GM21390 (cell line): ENCODE measurements around the gene LMBR1L.

ENCODE experiments used
- ATAC-seq: cut with Tn5 transposase; IDR thresholded peaks from one replicate; pipeline ENCODE4 v1.9.1; 2021; ENCODE audit not compliant: unreplicated experiment

The LMBR1L gene

DNA sequence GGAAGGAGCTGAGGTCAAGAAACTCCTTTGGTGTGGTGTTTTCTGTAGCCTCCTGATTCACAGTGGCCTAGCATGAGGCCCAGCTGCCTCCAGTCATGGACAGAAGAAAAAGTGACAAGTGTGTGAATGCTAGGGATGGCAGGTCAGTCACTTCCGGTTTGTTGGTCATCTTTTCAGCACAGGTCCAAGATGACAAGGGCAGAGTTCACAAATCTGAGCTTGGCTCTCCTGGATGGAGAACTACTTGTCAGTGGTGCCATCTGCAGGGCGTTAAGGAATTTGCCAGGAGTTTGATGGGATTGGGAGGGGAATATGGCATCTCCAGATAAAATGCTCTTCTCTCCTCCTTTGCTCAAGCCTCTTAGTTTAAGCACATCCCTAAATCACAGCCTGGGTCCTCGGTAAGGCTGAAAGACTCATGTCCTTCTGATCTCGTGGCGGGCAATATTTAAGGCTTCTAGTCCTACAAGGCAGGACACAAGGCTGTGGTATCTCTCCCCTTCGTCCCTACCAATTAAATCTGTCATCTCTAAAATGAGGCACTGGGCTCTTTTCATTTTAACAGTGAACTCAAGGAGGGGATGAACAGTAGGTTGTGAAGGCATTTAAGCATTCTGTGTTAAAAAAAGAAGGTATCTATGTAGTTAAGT, 10.5 kb upstream of the LMBR1L start:
- ATAC-seq = no peak

GRCh38 chr12:49111206-49111605, 559 bp upstream of the LMBR1L start:
- ATAC-seq = no peak

- no peak for ATAC-seq
Measured at GRCh38 chr12:49109641-49110463, 795 bp downstream of the LMBR1L start.

DNA sequence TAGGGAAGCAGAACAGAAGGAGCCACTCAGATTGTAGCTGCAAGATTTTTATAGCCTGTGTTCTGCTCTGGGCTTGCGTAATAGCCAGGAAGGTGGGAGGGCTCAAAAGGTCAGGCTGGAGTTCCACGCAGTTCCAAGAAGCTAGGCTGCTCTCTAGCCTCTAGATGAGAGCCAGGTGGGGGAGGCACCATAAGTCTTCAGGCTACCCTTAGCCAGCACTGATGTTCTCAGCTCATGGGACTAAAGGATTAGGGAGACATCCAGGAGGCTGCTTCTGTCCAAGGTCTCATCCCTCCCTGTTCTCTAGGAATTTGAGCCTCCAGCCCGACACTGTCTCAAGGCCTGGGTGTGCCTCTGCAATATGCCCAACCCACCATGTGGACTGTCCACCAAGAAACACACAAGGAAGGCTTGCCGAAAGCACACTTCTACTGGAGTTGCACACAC, 1.7 kb downstream of the LMBR1L start:
- ATAC-seq = no peak

DNA sequence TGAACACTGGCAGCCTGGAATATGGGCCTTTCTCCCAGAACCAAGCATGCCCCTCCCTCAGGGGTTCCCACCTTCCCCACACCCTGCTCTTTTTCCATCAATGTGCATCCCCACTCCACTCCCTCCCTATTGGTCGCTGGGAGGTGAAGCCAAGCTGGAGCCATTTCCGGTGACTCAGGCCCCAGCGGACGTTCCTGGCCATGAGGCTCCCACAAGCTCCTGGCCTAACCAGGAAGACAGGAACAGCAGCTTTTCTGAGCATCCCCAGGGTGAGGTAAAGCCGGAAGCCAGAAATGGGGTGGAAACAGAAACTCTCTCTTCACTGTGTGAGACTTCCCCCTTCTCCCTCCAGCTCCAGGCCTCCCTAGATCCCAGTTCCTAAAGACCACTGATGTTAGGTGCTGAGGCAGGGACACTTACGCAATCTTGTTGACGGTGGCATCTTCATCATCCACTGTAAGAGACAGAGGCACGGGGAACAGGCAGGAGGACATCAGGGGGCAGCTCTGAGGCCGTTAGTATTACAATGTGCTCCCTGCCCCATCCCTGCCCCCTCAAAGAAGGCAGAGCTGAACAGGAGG, 5.1 kb downstream of the LMBR1L start:
- ATAC-seq = no peak

DNA sequence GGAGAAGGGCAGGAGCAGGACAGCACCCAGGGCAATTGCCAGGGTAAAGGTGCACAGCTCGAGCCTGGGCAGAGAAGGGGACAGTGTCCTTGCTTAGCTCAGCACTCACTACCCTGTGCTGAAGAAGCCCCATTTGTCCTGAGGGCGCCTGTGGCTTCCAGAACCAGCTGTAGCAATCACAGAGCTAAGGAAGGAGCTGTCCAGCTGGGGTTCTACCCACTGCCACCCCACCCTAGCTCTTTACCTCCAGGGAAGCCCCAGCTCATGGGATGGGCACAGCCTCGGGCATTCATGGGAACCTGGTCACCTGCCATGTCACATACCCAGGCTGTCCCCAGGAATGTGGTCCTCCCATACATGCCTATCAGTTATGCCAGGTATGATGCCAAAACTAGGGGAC, 5.8 kb downstream of the LMBR1L start:
- ATAC-seq = no peak

DNA sequence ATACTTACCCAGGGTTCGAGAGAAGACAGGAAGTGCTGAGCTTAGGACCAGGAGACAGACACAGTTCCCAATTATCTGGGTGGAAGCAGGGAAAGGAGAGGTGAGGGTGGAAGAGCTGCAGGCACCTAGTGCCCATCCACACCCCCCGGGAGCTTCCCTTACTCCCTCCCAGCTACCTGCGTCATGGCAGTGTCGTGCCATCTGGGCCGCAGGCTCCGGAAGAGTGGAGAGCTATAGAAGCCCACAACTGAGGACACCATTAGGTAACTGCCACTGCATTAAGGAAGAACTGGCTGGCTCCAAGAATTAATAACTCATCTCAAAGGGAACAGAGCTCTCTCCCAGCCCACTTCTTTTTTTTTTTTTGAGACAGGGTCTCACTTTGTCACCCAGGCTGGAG, 10.3 kb downstream of the LMBR1L start:
- ATAC-seq = no peak

GRCh38 chr12:49098703-49099102, 11.9 kb downstream of the LMBR1L start:
- no peak for ATAC-seq

DNA sequence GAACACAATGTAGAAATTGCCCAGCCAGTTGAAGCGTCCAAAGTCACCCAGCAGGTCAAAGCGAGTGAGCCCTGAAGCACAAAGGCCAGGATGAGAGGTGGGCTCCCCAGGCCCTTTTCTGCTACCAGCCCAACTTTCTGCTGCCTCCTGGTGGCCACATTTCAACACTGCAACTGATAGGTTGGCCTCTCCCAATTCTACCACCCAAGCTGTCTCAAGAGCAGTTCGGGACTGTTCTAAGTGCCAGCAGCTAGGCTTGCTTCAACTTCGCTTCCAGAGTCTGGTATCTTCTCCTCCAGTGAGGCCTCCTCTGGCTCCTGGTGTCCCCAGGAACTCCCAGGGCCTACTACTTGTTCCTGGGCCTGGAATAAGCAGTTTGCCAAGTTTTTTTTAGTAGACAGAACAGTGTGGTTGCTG, 12.6 kb downstream of the LMBR1L start:
- ATAC-seq = no peak

DNA sequence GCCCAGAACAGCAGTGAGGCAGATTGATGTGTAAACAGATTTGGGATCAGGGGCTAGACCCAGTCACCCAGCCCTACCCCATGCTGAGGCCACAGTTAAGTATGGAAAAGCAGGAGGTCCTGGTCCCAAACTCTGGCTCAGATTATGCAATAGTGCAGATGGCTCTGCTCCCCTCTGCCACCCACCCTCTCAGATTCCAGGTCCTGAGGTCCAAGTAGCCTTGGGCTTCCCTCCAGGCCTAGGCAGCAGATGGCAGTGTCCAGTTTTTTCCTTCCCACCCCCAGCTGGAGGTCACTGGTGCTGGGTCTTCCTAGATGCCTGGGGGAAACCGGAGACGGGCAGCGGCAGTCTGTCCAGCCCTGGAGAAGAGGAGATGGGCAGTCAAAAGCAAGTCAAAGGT, 13.3 kb downstream of the LMBR1L start:
- ATAC-seq = no peak

GRCh38 chr12:49094975-49095365, 15.7 kb downstream of the LMBR1L start:
- ATAC-seq = no peak

- no peak for ATAC-seq
Measured at GRCh38 chr12:49094160-49094974, 16.3 kb downstream of the LMBR1L start, which contains the start of gene DHH. TSS of gene DHH (minus strand) at chr12:49094801. CDS start at chr12:49094512, 289 bp downstream.

DNA sequence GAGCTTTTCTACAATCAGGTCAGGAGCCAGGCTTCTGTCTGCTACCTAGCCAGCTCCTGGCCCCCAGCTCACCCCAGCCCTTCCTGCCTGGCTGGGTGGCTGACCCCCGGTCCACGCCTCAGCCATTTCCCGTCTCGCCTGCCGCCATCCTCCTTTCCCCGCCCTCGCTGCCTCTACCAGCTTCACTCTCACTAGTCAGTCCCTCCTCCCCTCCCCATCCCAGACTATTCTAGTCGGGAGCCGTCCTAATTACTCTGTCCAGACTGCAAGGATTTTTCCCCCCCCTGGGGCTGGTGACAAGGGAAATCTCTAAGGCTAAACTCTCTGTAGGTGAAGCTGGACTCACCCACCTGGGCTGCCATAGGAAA, 16.9 kb downstream of the LMBR1L start:
- ATAC-seq = no peak

GRCh38 chr12:49092816-49093406, 17.7 kb downstream of the LMBR1L start:
- no peak for ATAC-seq

DNA sequence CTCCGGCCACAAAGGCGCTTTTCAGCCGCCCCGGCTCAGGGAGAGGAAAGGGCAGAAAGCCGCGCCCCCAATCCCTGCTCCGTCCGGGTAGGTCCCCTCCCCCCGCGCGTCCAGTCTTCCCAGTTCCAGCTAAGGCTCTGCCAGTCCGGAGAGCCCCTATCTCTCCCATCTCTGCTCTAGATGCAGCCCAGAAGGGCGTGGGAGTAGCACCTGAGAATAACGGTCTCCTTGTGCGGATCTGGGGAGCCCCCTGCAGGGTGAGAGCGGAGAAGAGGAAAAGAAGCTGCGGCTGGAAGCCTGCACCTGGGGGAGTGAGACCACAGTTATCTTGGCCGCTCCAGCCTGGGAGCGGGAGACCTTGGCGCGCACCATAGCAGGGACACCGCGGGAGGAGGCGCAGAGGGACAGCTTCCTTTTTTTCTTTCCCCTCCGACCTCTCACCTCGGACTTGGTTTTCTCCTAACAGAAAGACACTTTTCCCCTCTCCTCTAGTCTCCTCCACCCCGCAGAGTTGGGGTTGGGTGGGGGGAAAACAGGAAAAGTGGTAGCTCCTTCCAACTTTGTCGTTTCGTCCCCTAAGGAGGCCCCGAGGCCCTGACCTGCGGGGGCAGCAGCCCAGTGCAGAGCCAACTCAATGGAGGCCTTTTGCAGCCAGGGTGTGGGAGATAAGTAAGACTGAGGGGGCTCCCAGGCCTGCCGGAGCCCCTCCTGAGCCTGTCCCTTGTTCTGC, 18.4 kb downstream of the LMBR1L start:
- ATAC-seq = no peak

- ATAC-seq = no peak
Measured at GRCh38 chr12:49091836-49092085, 18.9 kb downstream of the LMBR1L start.

DNA sequence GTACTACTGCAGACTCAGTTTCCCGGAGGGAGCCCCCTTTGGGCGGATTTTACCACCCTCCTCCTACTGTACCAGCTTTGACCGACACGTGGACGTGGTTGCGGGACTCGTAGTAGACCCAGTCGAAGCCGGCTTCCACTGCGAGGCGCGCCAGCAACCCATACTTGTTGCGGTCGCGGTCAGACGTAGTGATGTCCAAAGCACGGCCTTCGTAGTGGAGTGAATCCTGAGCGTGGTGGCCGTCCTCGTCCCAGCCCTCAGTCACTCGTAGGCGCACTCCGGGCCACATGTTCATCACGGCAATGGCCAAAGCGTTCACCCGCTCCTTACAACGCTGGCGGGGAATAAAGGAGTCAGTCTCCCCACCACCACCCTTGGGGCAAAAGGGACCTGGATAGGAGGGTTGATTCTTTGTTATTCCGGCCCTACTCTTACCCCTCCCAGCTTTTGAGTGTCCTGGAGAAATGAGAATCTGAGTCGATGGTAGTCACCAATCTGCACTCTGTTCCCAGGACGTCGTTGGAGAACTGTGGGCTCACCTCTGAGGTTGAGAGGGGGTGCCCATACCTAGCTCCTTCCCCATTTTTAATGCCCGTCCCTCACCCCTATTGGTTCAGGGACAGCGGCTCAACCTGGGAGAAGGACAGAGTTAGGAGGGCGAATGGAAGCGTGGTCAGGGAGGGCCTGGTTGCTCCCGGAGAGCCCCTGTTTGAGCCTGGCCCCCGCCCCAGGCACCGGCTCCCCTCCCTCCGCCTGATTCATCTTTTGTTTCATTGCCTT, 19.4 kb downstream of the LMBR1L start:
- ATAC-seq = no peak

DNA sequence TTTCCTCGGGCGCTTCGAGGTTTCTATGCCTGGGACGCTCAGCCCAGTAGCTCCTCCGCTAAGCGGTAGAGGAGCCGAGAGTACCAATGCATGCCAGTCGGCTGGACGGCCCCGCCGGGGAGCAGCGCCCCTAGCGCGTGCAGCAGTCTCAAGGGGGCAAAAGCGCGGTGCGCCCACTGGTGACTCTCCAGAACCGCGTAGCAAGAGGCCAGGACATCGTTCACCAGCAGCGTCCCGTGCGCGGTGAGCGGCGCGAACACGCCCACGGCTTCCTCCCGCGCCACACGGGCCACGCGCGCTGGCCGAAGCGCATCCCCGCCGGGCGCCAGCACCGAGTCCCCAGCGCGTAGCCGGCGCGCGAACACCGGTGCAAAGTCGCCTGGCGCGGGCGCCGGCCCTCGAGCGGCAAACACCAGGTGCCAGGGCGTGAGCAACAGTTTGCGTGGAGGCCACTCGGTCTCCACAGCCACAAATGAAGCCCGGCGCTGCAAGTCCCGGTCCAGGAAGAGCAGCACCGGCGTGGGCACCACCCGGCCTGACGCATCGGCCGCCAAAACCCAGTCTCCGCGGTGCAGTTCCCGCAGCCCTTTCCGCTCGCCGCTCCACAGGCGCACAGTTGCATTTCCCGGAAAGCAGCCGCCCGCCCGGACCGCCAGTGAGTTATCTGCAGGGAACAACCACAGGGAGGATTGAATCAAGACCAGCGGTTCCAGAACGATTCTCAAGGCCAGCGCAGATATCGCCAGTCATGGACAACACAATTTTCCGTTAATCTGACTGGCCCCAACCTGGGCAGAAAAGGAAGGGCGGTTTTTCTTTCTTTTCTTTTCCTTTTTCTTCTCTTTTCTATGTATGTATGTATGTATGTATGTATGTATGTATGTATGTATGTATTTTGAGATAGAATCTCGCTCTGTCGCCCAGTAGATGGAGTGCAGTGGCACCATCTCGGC, 20.6 kb downstream of the LMBR1L start:
- no peak for ATAC-seq

GRCh38 chr12:49088932-49089330, 21.7 kb downstream of the LMBR1L start:
- no peak for ATAC-seq
